ENCODE data around the gene GPR37.

The GPR37 gene

GRCh38 chr7:124738639-124739038, 27.0 kb downstream of the GPR37 start:
- Histone ChIP-seq H3K9me3 (ENCODE audit: control insufficient read depth in 5 of 5, low read length in 5 of 5) (no peaks in the 10 kb centered on the region), H3K27ac (ENCODE audit: low read depth, low read length) (no peak overlapping the region), H3K27me3 (ENCODE audit: control insufficient read depth in 5 of 5, insufficient read depth in 4 of 5, low read length in 5 of 5) (no peaks in the 10 kb centered on the region)

GRCh38 chr7:124737760-124738300, 27.8 kb downstream of the GPR37 start:
- no peaks in the 10 kb centered on the region for H3K4me1 ChIP-seq (ENCODE audit: control insufficient read depth in 5 of 5, insufficient read depth in 5 of 5, low read length in 5 of 5)
- H3K27ac ChIP-seq (ENCODE audit: low read depth, low read length) = no peak overlapping the region
- H3K9ac ChIP-seq (ENCODE audit: low read length in 5 of 5) = no peak overlapping the region
- no peaks in the 10 kb centered on the region for H3K27me3 ChIP-seq (ENCODE audit: control insufficient read depth in 5 of 5, insufficient read depth in 4 of 5, low read length in 5 of 5)
- no peaks in the 10 kb centered on the region for H3K9me3 ChIP-seq (ENCODE audit: control insufficient read depth in 5 of 5, low read length in 5 of 5)
- H3K36me3 ChIP-seq (ENCODE audit: control insufficient read depth in 5 of 5, insufficient read depth in 5 of 5, low read length in 5 of 5) = no peaks in the 10 kb centered on the region
- no peak overlapping the region for H3K4me3 ChIP-seq (ENCODE audit: low read depth in 1 of 5, low read length in 5 of 5)

More at GRCh38 chr7:124738639-124739038, 27.0 kb downstream of the GPR37 start:
- H3K4me1 ChIP-seq (ENCODE audit: control insufficient read depth in 5 of 5, insufficient read depth in 5 of 5, low read length in 5 of 5) = no peaks in the 10 kb centered on the region
- H3K4me3 ChIP-seq (ENCODE audit: low read depth in 1 of 5, low read length in 5 of 5) = no peak overlapping the region
- no peak overlapping the region for H3K9ac ChIP-seq (ENCODE audit: low read length in 5 of 5)
- H3K36me3 ChIP-seq (ENCODE audit: control insufficient read depth in 5 of 5, insufficient read depth in 5 of 5, low read length in 5 of 5) = no peaks in the 10 kb centered on the region

GRCh38 chr7:124728610-124729009, 37.0 kb downstream of the GPR37 start:
- no peak overlapping the region for H3K4me3 ChIP-seq (ENCODE audit: low read depth in 1 of 5, low read length in 5 of 5)
- no peaks in the 10 kb centered on the region for H3K9me3 ChIP-seq (ENCODE audit: control insufficient read depth in 5 of 5, low read length in 5 of 5)
- no peak overlapping the region for H3K27ac ChIP-seq (ENCODE audit: low read depth, low read length)
- H3K4me1 ChIP-seq (ENCODE audit: control insufficient read depth in 5 of 5, insufficient read depth in 5 of 5, low read length in 5 of 5) = no peaks in the 10 kb centered on the region
- H3K9ac ChIP-seq (ENCODE audit: low read length in 5 of 5) = no peak overlapping the region
- H3K36me3 ChIP-seq (ENCODE audit: control insufficient read depth in 5 of 5, insufficient read depth in 5 of 5, low read length in 5 of 5) = no peaks in the 10 kb centered on the region
- no peaks in the 10 kb centered on the region for H3K27me3 ChIP-seq (ENCODE audit: control insufficient read depth in 5 of 5, insufficient read depth in 4 of 5, low read length in 5 of 5)

GRCh38 chr7:124724507-124725192, 40.9 kb downstream of the GPR37 start:
- Histone ChIP-seq H3K9ac (ENCODE audit: low read length in 5 of 5) (no peak overlapping the region), H3K4me3 (ENCODE audit: low read depth in 1 of 5, low read length in 5 of 5) (no peak overlapping the region), H3K4me1 (ENCODE audit: control insufficient read depth in 5 of 5, insufficient read depth in 5 of 5, low read length in 5 of 5) (no peaks in the 10 kb centered on the region), H3K9me3 (ENCODE audit: control insufficient read depth in 5 of 5, low read length in 5 of 5) (no peaks in the 10 kb centered on the region), H3K27me3 (ENCODE audit: control insufficient read depth in 5 of 5, insufficient read depth in 4 of 5, low read length in 5 of 5) (no peaks in the 10 kb centered on the region), H3K27ac (ENCODE audit: low read depth, low read length) (no peak overlapping the region), H3K36me3 (ENCODE audit: control insufficient read depth in 5 of 5, insufficient read depth in 5 of 5, low read length in 5 of 5) (no peaks in the 10 kb centered on the region)

- no peak overlapping the region for H3K4me3 ChIP-seq (ENCODE audit: low read depth in 1 of 5, low read length in 5 of 5)
- no peak overlapping the region for H3K9ac ChIP-seq (ENCODE audit: low read length in 5 of 5)
These were observed 41.5 kb downstream of the GPR37 start for GRCh38 chr7:124724079-124724478.

GRCh38 chr7:124723012-124723411, 42.6 kb downstream of the GPR37 start:
- Histone ChIP-seq H3K27me3 (ENCODE audit: control insufficient read depth in 5 of 5, insufficient read depth in 4 of 5, low read length in 5 of 5) (no peaks in the 10 kb centered on the region), H3K4me3 (ENCODE audit: low read depth in 1 of 5, low read length in 5 of 5) (no peak overlapping the region), H3K27ac (ENCODE audit: low read depth, low read length) (no peak overlapping the region), H3K4me1 (ENCODE audit: control insufficient read depth in 5 of 5, insufficient read depth in 5 of 5, low read length in 5 of 5) (no peaks in the 10 kb centered on the region), H3K36me3 (ENCODE audit: control insufficient read depth in 5 of 5, insufficient read depth in 5 of 5, low read length in 5 of 5) (no peaks in the 10 kb centered on the region), H3K9me3 (ENCODE audit: control insufficient read depth in 5 of 5, low read length in 5 of 5) (no peaks in the 10 kb centered on the region), H3K9ac (ENCODE audit: low read length in 5 of 5) (no peak overlapping the region)

More at GRCh38 chr7:124724079-124724478, 41.5 kb downstream of the GPR37 start:
- Histone ChIP-seq H3K27ac (ENCODE audit: low read depth, low read length) (no peak overlapping the region), H3K36me3 (ENCODE audit: control insufficient read depth in 5 of 5, insufficient read depth in 5 of 5, low read length in 5 of 5) (no peaks in the 10 kb centered on the region), H3K27me3 (ENCODE audit: control insufficient read depth in 5 of 5, insufficient read depth in 4 of 5, low read length in 5 of 5) (no peaks in the 10 kb centered on the region), H3K9me3 (ENCODE audit: control insufficient read depth in 5 of 5, low read length in 5 of 5) (no peaks in the 10 kb centered on the region), H3K4me1 (ENCODE audit: control insufficient read depth in 5 of 5, insufficient read depth in 5 of 5, low read length in 5 of 5) (no peaks in the 10 kb centered on the region)

- no peak overlapping the region for H3K27ac ChIP-seq (ENCODE audit: low read depth, low read length)
- H3K36me3 ChIP-seq (ENCODE audit: control insufficient read depth in 5 of 5, insufficient read depth in 5 of 5, low read length in 5 of 5) = no peaks in the 10 kb centered on the region
- no peaks in the 10 kb centered on the region for H3K9me3 ChIP-seq (ENCODE audit: control insufficient read depth in 5 of 5, low read length in 5 of 5)
- H3K9ac ChIP-seq (ENCODE audit: low read length in 5 of 5) = no peak overlapping the region
- no peaks in the 10 kb centered on the region for H3K27me3 ChIP-seq (ENCODE audit: control insufficient read depth in 5 of 5, insufficient read depth in 4 of 5, low read length in 5 of 5)
- no peak overlapping the region for H3K4me3 ChIP-seq (ENCODE audit: low read depth in 1 of 5, low read length in 5 of 5)
- no peaks in the 10 kb centered on the region for H3K4me1 ChIP-seq (ENCODE audit: control insufficient read depth in 5 of 5, insufficient read depth in 5 of 5, low read length in 5 of 5)
These were observed 43.3 kb downstream of the GPR37 start for GRCh38 chr7:124722292-124722691.

GRCh38 chr7:124720195-124720594, 45.4 kb downstream of the GPR37 start:
- Histone ChIP-seq H3K36me3 (ENCODE audit: control insufficient read depth in 5 of 5, insufficient read depth in 5 of 5, low read length in 5 of 5) (no peaks in the 10 kb centered on the region), H3K9ac (ENCODE audit: low read length in 5 of 5) (no peak overlapping the region), H3K27me3 (ENCODE audit: control insufficient read depth in 5 of 5, insufficient read depth in 4 of 5, low read length in 5 of 5) (no peaks in the 10 kb centered on the region), H3K27ac (ENCODE audit: low read depth, low read length) (no peak overlapping the region), H3K9me3 (ENCODE audit: control insufficient read depth in 5 of 5, low read length in 5 of 5) (peaks cover 0 to 5% (median 0%) of the 10 kb centered on the region in 5 donors), H3K4me3 (ENCODE audit: low read depth in 1 of 5, low read length in 5 of 5) (no peak overlapping the region), H3K4me1 (ENCODE audit: control insufficient read depth in 5 of 5, insufficient read depth in 5 of 5, low read length in 5 of 5) (no peaks in the 10 kb centered on the region)

GRCh38 chr7:124718032-124718766, 47.4 kb downstream of the GPR37 start:
- H3K4me3 ChIP-seq (ENCODE audit: low read depth in 1 of 5, low read length in 5 of 5) = no peak overlapping the region
- H3K4me1 ChIP-seq (ENCODE audit: control insufficient read depth in 5 of 5, insufficient read depth in 5 of 5, low read length in 5 of 5) = no peaks in the 10 kb centered on the region
- H3K27me3 ChIP-seq (ENCODE audit: control insufficient read depth in 5 of 5, insufficient read depth in 4 of 5, low read length in 5 of 5) = no peaks in the 10 kb centered on the region
- no peaks in the 10 kb centered on the region for H3K36me3 ChIP-seq (ENCODE audit: control insufficient read depth in 5 of 5, insufficient read depth in 5 of 5, low read length in 5 of 5)
- peaks cover 0 to 5% (median 0%) of the 10 kb centered on the region in 5 donors for H3K9me3 ChIP-seq (ENCODE audit: control insufficient read depth in 5 of 5, low read length in 5 of 5)
- H3K9ac ChIP-seq (ENCODE audit: low read length in 5 of 5) = no peak overlapping the region
- H3K27ac ChIP-seq (ENCODE audit: low read depth, low read length) = no peak overlapping the region

GRCh38 chr7:124716894-124717293, 48.7 kb downstream of the GPR37 start:
- Histone ChIP-seq H3K9me3 (ENCODE audit: control insufficient read depth in 5 of 5, low read length in 5 of 5) (peaks cover 0 to 5% (median 0%) of the 10 kb centered on the region in 5 donors), H3K9ac (ENCODE audit: low read length in 5 of 5) (no peak overlapping the region), H3K36me3 (ENCODE audit: control insufficient read depth in 5 of 5, insufficient read depth in 5 of 5, low read length in 5 of 5) (no peaks in the 10 kb centered on the region), H3K27ac (ENCODE audit: low read depth, low read length) (no peak overlapping the region), H3K27me3 (ENCODE audit: control insufficient read depth in 5 of 5, insufficient read depth in 4 of 5, low read length in 5 of 5) (no peaks in the 10 kb centered on the region), H3K4me3 (ENCODE audit: low read depth in 1 of 5, low read length in 5 of 5) (no peak overlapping the region), H3K4me1 (ENCODE audit: control insufficient read depth in 5 of 5, insufficient read depth in 5 of 5, low read length in 5 of 5) (no peaks in the 10 kb centered on the region)

All from subcutaneous abdominal adipose tissue (tissue), 5 donors.